Peyer's patch (tissue), 4 donors: ENCODE data around the gene SCYGR2. TPM values are rescaled to one million over a fixed set of nuclear protein-coding genes. Genes with fewer than 3 reads are reported as not detected.

Experiments used
- DNase-seq, 3 donors: peaks; one replicate each; pipeline ENCODE4 v3.0.0-alpha.2; 2017 to 2019
- H3K27ac ChIP-seq, 4 donors: fragments of 200-600 bp; sonication (generic); one replicate each; pipeline ENCODE4 v1.5.1; 2016 to 2019
- H3K27me3 ChIP-seq, 2 donors: fragments of 200-600 bp; sonication (generic); one replicate each; pipeline ENCODE4 v1.5.1; 2019
- H3K36me3 ChIP-seq, 3 donors: fragments of 200-600 bp; sonication (generic); one replicate each; pipeline ENCODE4 v1.5.1; 2016 to 2019
- H3K4me1 ChIP-seq, 4 donors: fragments of 200-600 bp; sonication (generic); one replicate each; pipeline ENCODE4 v1.5.1; 2016 to 2019
- H3K4me3 ChIP-seq, 4 donors: fragments of 200-600 bp; sonication (generic); 1 replicate in 3 of 4; 2 replicates in 1 of 4; pipeline ENCODE4 v1.5.1; 2016 to 2019; ENCODE audit warnings: mild to moderate bottlenecking in 1 of 4
- H3K9me3 ChIP-seq, 4 donors: fragments of 200-600 bp; sonication (generic); one replicate each; pipeline ENCODE4 v1.5.1; 2016 to 2019; ENCODE audit warnings: mild to moderate bottlenecking in 1 of 4
- CTCF ChIP-seq, 6 experiments: fragments of 450-650 bp in 4 of 6; fragments of 200-600 bp in 2 of 6; sonication (generic) in 1 of 6; IDR thresholded peaks; one replicate each; pipeline ENCODE4 v1.5.1; 2017 to 2019; ENCODE audit warnings: antibody characterized with exemption in 6 of 6, mild to moderate bottlenecking in 3 of 6, moderate library complexity in 1 of 6
- POLR2A ChIP-seq, 2 donors: fragments of 450-650 bp; IDR thresholded peaks; one replicate each; pipeline ENCODE4 v1.5.1; 2017; ENCODE audit warnings: antibody characterized with exemption in 2 of 2, mild to moderate bottlenecking in 2 of 2, moderate library complexity in 2 of 2
- total RNA-seq, 4 donors: library from RNA; depleted of rRNA; stranded (reverse); fragments of >200 nt; gene quantifications; one replicate each; pipeline ENCODE4 v1.1.0, GENCODE V29; 2016

Gene SCYGR2
- total RNA-seq, 4 donors from 2014 or later: not detected

DNA sequence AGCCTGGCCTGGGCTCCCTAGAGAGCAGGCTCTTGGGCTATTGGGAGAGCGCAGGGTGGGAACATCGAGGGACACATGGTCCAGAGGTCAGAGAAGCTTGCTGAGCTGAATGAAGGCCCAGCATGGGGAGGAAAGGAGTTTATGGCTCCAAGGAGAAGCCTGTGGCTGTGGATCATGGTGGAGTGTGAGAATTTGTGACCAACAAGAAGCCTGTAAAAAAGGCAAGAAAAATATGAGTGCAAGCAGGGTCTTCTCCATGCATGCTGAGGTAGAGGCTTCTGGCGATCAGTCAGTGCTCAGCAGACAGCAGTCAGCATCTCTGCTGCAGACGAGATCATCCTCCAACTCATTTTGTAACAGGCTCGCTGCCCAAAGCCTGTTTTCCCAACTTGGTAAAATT is 17.2 kb downstream of the SCYGR2 start:
- H3K9me3 ChIP-seq: no peaks in the 10 kb centered on the region
- H3K4me1 ChIP-seq: no peaks in the 10 kb centered on the region
- H3K27ac ChIP-seq: no peak overlapping the region
- no peak for DNase-seq
- H3K4me3 ChIP-seq: no peak overlapping the region
- no peak for TF ChIP-seq CTCF (IDR thresholded peaks at IDR 0.05)
- H3K36me3 ChIP-seq: no peaks in the 10 kb centered on the region
- H3K27me3 ChIP-seq: no peaks in the 10 kb centered on the region

DNA sequence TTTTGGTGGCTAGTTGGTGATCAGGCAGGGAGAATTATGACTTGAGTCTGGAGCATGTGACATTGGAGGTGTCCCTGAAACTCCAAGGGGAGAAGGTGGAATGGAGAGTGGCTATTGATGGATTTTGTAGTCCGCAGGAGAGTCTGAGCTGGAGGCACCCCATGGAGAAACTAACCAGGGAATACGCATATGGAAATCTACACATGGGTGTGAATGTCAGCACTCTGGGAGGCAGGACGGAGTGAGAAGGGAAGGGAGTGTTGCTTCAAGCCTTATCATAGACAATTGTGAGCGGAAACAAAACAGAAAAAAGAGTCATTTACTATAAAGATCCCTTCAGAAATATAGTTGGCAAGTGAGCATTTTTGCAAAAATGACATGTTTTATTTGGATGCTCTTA is 17.9 kb downstream of the SCYGR2 start:
- Histone ChIP-seq H3K4me1 (no peaks in the 10 kb centered on the region), H3K4me3 (no peak overlapping the region), H3K27ac (no peak overlapping the region), H3K36me3 (no peaks in the 10 kb centered on the region), H3K9me3 (no peaks in the 10 kb centered on the region), H3K27me3 (no peaks in the 10 kb centered on the region)
- DNase-seq: no peak
- no peak for TF ChIP-seq CTCF (IDR thresholded peaks at IDR 0.05)
- no peak for TF ChIP-seq POLR2A (IDR thresholded peaks at IDR 0.05)

GRCh38 chr2:227617316-227618230 is 18.9 kb downstream of the SCYGR2 start, which contains the start of gene SCYGR4:
Gene SCYGR4, plus strand, starts transcription at chr2:227617498. Its CDS starts 0 bp downstream, at chr2:227617498.
- H3K4me1 ChIP-seq: no peaks in the 10 kb centered on the region
- H3K9me3 ChIP-seq: no peaks in the 10 kb centered on the region
- no peak for DNase-seq
- H3K4me3 ChIP-seq: no peak within 1 kb of the TSS
- TF ChIP-seq CTCF (IDR thresholded peaks at IDR 0.05) (no peak), POLR2A (IDR thresholded peaks at IDR 0.05) (no peak)
- H3K27me3 ChIP-seq: no peaks in the 10 kb centered on the region
- H3K36me3 ChIP-seq: no peaks in the 10 kb centered on the region
- H3K27ac ChIP-seq: no peak within 1 kb of the TSS

DNA sequence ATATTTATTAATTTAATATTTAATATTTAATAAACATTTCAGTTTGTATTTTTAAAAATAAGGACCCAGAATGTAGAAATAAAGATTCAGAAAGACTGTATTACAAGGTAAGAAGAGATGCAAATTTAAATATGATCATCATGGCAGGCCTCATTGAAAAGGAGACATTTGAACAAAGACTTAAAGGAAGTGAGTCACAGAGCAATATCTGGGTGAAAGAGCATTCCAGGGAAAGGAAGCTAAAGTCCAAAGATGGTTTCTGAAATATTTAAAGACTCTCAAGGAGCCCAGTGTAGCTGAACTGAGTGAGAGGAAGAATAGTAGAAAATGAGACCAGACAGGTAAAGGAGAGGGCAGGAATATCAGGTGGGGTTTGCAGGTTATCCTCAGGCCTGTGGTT is 24.5 kb downstream of the SCYGR2 start:
- TF ChIP-seq CTCF (IDR thresholded peaks at IDR 0.05) (no peak), POLR2A (IDR thresholded peaks at IDR 0.05) (no peak)
- DNase-seq: no peak
- Histone ChIP-seq H3K4me3 (no peak overlapping the region), H3K27me3 (no peaks in the 10 kb centered on the region), H3K36me3 (no peaks in the 10 kb centered on the region), H3K4me1 (no peaks in the 10 kb centered on the region), H3K9me3 (no peaks in the 10 kb centered on the region), H3K27ac (no peak overlapping the region)

DNA sequence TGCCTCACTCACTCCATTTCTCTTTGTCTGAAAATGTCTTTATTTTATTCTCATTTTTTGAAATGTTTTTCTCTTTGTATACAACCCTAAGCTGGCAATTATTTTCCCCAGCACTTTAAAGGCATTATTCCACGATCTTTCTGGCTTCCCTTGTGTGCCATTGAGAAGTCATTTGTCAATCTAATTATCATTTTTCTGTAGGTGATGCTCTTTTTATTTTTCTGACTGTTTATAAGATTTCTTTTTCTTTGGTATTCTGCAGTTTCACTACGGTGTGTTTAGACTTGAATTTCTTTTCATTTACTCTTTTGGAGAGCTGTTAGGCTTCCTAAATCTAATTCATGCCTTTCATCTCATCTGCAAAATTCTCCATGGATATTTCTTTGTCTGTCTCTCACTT is 26.7 kb downstream of the SCYGR2 start:
- no peaks in the 10 kb centered on the region for H3K27me3 ChIP-seq
- no peak overlapping the region for H3K4me3 ChIP-seq
- H3K36me3 ChIP-seq: no peaks in the 10 kb centered on the region
- no peaks in the 10 kb centered on the region for H3K4me1 ChIP-seq
- no peak overlapping the region for H3K27ac ChIP-seq
- H3K9me3 ChIP-seq: no peaks in the 10 kb centered on the region
- TF ChIP-seq POLR2A (IDR thresholded peaks at IDR 0.05) (no peak), CTCF (IDR thresholded peaks at IDR 0.05) (no peak)
- DNase-seq: no peak
